Measurements from ENCODE around the gene GLYR1.

The GLYR1 gene

GRCh38 chr16:4846503-4846900 lies 586 bp downstream of the GLYR1 start:
- DNase-seq, result peak; percentile 38

- no peak for DNase-seq
Observed at GRCh38 chr16:4840984-4841383, 6.1 kb downstream of the GLYR1 start.

GRCh38 chr16:4839942-4840341 lies 7.1 kb downstream of the GLYR1 start:
- DNase-seq, result no peak

GRCh38 chr16:4837733-4838501 lies 9.2 kb downstream of the GLYR1 start:
- no peak for DNase-seq

GRCh38 chr16:4836727-4837126 lies 10.4 kb downstream of the GLYR1 start:
- DNase-seq, result no peak

GRCh38 chr16:4833584-4833983 lies 13.5 kb downstream of the GLYR1 start:
- DNase-seq, result no peak

- DNase-seq, result no peak
Observed at GRCh38 chr16:4832698-4833343, 14.3 kb downstream of the GLYR1 start.

GRCh38 chr16:4831616-4832015 lies 15.5 kb downstream of the GLYR1 start:
- DNase-seq, result no peak

GRCh38 chr16:4830408-4830807 lies 16.7 kb downstream of the GLYR1 start:
- DNase-seq, result no peak

- no peak for DNase-seq
Observed at GRCh38 chr16:4828567-4829321, 18.3 kb downstream of the GLYR1 start.

- no peak for DNase-seq
Observed at GRCh38 chr16:4826980-4827379, 20.1 kb downstream of the GLYR1 start.

- no peak for DNase-seq
Observed at GRCh38 chr16:4826526-4826925, 20.6 kb downstream of the GLYR1 start.

- no peak for DNase-seq
Observed at GRCh38 chr16:4825196-4825595, 21.9 kb downstream of the GLYR1 start.

GRCh38 chr16:4820652-4821051 lies 26.4 kb downstream of the GLYR1 start:
- DNase-seq, result no peak

GRCh38 chr16:4814542-4815173 lies 32.4 kb downstream of the GLYR1 start:
- DNase-seq, result no peak

- DNase-seq, result no peak
Observed at GRCh38 chr16:4814046-4814445, 33.0 kb downstream of the GLYR1 start.

- DNase-seq, result no peak
Observed at GRCh38 chr16:4813251-4814003, 33.7 kb downstream of the GLYR1 start.

GRCh38 chr16:4811773-4812172 lies 35.3 kb downstream of the GLYR1 start:
- DNase-seq, result no peak

- no peak for DNase-seq
Observed at GRCh38 chr16:4811242-4811641, 35.8 kb downstream of the GLYR1 start.

GRCh38 chr16:4806280-4806679 lies 40.8 kb downstream of the GLYR1 start:
- DNase-seq, result no peak

GRCh38 chr16:4805231-4805630 lies 41.9 kb downstream of the GLYR1 start:
- DNase-seq, result no peak

GRCh38 chr16:4803898-4804762 lies 43.0 kb downstream of the GLYR1 start:
- no peak for DNase-seq
